HCT116 (cell line): Measurements from ENCODE around the gene CTAGE1.

Source experiments
- CEBPB ChIP-seq: IDR thresholded peaks from 2 replicates; pipeline ENCODE4 v1.6.1; 2012; ENCODE audit warnings: low read depth
- CTCF ChIP-seq, 3 experiments: fragments of 200-600 bp in 1 of 3; sonication (generic) in 1 of 3; IDR thresholded peaks in 2 of 3; conservative IDR thresholded peaks in 1 of 3; 2 replicates each; pipeline ENCODE4 v1.5.1; 2012 to 2017; ENCODE audit warnings: low read depth in 2 of 3, low read length in 2 of 3, antibody characterized with exemption in 1 of 3, borderline replicate concordance in 1 of 3, control low read depth in 1 of 3, mild to moderate bottlenecking in 1 of 3, mixed read lengths in 1 of 3, mixed run types in 1 of 3, moderate library complexity in 1 of 3; ENCODE audit not compliant: insufficient read depth in 1 of 3
- EZH2 ChIP-seq: fragments of 200-600 bp; sonication (generic); IDR thresholded peaks from 2 replicates; pipeline ENCODE4 v1.6.1; 2017; ENCODE audit warnings: antibody characterized with exemption, mixed run types
- EZH2phosphoT487 ChIP-seq: fragments of 200-600 bp; IDR thresholded peaks from 2 replicates; pipeline ENCODE4 v1.6.1; 2018; ENCODE audit warnings: antibody characterized with exemption, borderline replicate concordance
- POLR2A ChIP-seq: IDR thresholded peaks from 2 replicates; pipeline ENCODE4 v1.7.0; 2011; ENCODE audit warnings: borderline replicate concordance; ENCODE audit not compliant: insufficient read depth, insufficient read length; ENCODE audit errors: extremely low read depth
- POLR2AphosphoS5 ChIP-seq: IDR thresholded peaks from 2 replicates; pipeline ENCODE4 v1.6.1; 2011; ENCODE audit warnings: mild to moderate bottlenecking, low read depth, low read length, moderate library complexity
- REST ChIP-seq: IDR thresholded peaks from 2 replicates; pipeline ENCODE4 v1.6.1; 2012; ENCODE audit warnings: low read depth
- SIN3A ChIP-seq: IDR thresholded peaks from 2 replicates; pipeline ENCODE4 v1.6.1; 2012; ENCODE audit warnings: low read depth
- TCF7L2 ChIP-seq: IDR thresholded peaks from 2 replicates; pipeline ENCODE4 v1.7.0; 2011; ENCODE audit warnings: borderline replicate concordance, inconsistent platforms; ENCODE audit not compliant: insufficient read depth, insufficient read length; ENCODE audit errors: extremely low read depth
- YY1 ChIP-seq: IDR thresholded peaks from 2 replicates; pipeline ENCODE4 v1.6.1; 2011; ENCODE audit warnings: low read length, low read depth, moderate library complexity, mild to moderate bottlenecking; ENCODE audit not compliant: insufficient replicate concordance; ENCODE audit errors: extremely low read depth
- ZFX ChIP-seq: fragments of 450-650 bp; IDR thresholded peaks from 2 replicates; pipeline ENCODE4 v1.6.1; 2017
- ZNF274 ChIP-seq: fragments of 200-500 bp; sonication (Bioruptor generic); IDR thresholded peaks from 2 replicates; pipeline ENCODE4 v1.6.1; 2014; ENCODE audit warnings: mild to moderate bottlenecking, low read depth, low read length, inconsistent platforms
- TF ChIP-seq, protein P1 (sequence below): IDR thresholded peaks from 2 replicates; pipeline ENCODE4 v1.6.1; 2012

DNA sequence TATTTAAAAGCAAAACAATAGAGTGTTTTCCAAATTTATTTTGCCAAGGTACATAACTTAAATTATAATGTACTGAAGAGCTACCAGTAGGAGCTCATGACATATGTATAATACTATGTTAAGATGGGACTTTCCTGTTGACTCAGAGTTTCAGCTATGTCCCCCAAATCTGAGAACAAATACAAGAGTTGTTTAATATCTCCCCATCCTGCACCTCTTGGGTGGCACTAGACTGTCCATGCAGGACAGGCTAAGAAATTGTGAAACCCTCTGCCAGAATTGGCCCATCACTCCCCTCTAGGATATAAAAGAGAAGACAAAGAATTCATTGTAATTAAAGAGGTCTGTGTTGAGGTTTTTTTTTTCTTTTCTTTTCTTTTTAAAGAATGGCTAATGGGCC is 21.7 kb upstream of the CTAGE1 start:
- TF ChIP-seq POLR2AphosphoS5 (no peak), CTCF (IDR thresholded peaks at IDR 0.05 in 2 of 3, conservative IDR thresholded peaks at IDR 0.05 in 1 of 3; ENCODE audit: borderline replicate concordance in 1 of 3, insufficient read depth in 1 of 3, low read depth in 2 of 3, low read length in 2 of 3) (no peak), REST (no peak), SIN3A (no peak), ZNF274 (no peak), TCF7L2 (no peak), EZH2phosphoT487 (no peak), POLR2A (no peak), ZFX (no peak), CEBPB (no peak), YY1 (no peak), EZH2 (no peak)
- TF ChIP-seq, protein P1, sequence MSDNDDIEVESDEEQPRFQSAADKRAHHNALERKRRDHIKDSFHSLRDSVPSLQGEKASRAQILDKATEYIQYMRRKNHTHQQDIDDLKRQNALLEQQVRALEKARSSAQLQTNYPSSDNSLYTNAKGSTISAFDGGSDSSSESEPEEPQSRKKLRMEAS = no peak
